Dermis microvascular lymphatic vessel endothelial cell (primary cell): ENCODE results near the gene ALDH1A1. TPM values are rescaled to one million over a fixed set of nuclear protein-coding genes. Genes with fewer than 3 reads are reported as not detected.

ENCODE experiments used
- DNase-seq, 2 donors: peaks; one replicate each; pipeline versions ENCODE4 v3.0.0 to v3.0.0-alpha.2; 2010; ENCODE audit warnings: low read depth in 2 of 2
- total RNA-seq: library from RNA; depleted of rRNA; stranded (reverse); fragments of >200 nt; gene quantifications from 2 replicates; pipeline ENCODE4 v1.2.1, GENCODE V29; 2014

ALDH1A1 gene
- total RNA-seq, 1 donor from 2014 or later, result 738 TPM

- no peak for DNase-seq
Measured at GRCh38 chr9:72979405-72980100, 26.7 kb upstream of the ALDH1A1 start.

DNA sequence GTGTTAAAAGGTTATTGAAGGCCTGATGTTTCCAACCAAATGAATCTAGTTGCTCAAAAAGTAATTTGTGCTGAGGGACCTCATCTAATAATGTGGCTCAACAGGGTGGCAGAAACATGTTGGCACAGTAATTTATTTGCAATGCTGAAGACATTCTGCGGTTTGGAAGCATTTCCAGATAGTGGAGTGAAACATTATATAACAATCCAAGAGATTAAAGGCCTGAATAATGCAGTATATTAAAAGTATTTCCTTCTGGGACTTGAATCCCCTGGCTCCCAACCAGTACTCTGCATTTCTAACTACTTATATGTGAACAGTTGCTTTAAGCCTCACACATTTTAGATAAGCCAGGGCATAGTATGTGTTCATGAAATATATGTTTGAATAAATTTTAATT, 25.9 kb upstream of the ALDH1A1 start:
- no peak for DNase-seq

- DNase-seq, result no peak
Measured at GRCh38 chr9:72977670-72978069, 24.8 kb upstream of the ALDH1A1 start.

GRCh38 chr9:72974501-72974900, 21.6 kb upstream of the ALDH1A1 start:
- no peak for DNase-seq

GRCh38 chr9:72972636-72973035, 19.8 kb upstream of the ALDH1A1 start:
- DNase-seq, result no peak

DNA sequence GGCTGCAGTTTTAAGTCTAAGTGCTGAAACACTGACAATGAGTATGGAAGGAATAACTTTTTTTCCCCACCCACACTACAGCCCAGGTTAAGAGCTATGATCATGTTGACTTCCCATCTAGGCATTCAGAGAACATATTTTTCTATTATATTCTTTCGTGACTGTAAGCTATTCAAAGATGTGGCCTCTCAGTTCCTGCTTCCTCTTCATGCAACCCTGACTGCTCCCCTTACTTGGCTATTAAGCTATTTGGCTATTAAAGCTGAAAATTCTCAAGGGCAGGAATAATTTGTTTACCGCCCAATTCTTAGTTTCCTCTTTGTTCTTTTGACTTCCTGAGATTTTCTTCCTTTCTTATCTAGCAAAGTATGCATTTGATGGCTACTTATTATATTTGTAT, 18.6 kb upstream of the ALDH1A1 start:
- peak in 1 of 2 donors; percentile 81 for DNase-seq

- no peak for DNase-seq
Measured at GRCh38 chr9:72960446-72960845, 7.6 kb upstream of the ALDH1A1 start.

- DNase-seq, result no peak
Measured at GRCh38 chr9:72958485-72959281, 5.8 kb upstream of the ALDH1A1 start.

DNA sequence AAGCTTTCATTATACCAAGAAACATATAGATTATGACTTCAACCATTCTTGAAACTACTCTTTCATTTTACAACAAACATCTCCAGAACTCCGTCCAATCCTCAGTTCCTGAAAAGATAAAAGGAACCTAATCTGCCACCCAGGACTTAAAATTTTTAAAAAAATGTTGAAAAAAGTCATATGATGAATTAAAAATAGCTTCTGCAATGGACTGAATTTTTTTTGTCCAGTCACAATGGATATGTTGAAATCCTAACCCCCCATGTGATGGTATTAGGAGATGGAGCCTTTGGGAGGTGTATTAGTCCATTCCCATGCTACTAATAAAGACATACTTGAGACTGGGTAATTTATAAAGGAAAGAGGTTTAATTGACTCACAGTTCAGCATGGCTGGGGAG, 2.7 kb upstream of the ALDH1A1 start:
- no peak for DNase-seq

DNA sequence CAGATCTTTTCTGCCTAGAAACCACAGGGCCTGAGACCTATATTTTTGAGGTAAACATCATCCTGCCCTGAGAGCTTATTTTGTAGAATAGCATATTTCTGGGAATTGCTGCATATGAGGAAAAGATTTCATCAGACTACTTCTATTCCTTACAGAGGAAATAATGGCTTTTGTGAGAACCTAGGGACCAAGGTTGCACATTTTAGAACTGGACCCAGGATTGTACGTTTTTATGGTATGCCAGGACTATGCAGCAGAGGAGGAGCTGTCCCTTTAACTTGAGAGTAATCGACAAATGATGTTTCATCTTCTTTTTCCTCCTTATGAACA, 2.2 kb upstream of the ALDH1A1 start:
- DNase-seq, result no peak

GRCh38 chr9:72954431-72955125, 1.7 kb upstream of the ALDH1A1 start:
- DNase-seq, result no peak

DNA sequence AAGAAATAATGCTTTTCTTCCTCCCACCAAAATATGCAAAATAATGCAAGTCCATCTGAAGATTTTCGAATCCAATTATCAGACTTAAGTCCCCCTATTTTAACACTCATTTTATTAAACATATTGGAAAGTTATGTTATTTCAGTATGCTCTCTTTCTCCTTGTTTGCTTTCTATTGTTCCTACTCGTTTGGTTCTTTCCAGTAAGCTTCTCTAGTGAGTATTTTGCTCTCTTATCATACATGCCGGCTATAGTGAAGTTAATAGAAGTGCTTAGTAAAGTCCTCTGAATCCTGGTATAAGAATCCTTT, 517 bp downstream of the ALDH1A1 start:
- no peak for DNase-seq

GRCh38 chr9:72951520-72952380, 1.1 kb downstream of the ALDH1A1 start:
- peak; percentile 19 to 28 for DNase-seq

DNA sequence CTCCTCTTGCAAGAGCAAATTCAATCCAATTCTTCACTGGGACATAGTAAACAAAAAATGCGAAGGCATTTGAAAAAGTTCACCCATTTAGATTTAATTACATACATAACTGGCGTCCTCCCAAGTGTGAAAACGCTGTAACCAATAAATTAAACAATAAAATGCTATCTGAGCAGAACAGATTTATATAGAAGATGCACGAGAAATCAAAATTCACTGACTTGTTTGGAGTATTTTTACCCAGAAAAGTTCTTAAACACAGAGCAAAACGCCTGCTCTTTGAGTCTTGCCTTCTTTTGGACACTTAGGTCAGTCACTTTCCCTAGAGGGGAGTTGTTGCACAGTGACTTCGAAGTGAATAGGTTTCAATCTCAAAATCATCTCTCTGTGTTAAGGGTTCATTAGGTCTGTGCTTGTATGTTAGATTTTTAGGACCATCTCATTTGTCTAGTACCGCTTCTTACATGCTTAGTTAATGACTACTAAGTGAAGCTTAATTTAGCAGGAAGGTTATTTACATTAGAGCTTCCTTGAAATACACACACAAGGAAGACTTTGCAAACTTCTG, 1.9 kb downstream of the ALDH1A1 start:
- no peak for DNase-seq

GRCh38 chr9:72949918-72950325, 2.9 kb downstream of the ALDH1A1 start:
- DNase-seq, result no peak

DNA sequence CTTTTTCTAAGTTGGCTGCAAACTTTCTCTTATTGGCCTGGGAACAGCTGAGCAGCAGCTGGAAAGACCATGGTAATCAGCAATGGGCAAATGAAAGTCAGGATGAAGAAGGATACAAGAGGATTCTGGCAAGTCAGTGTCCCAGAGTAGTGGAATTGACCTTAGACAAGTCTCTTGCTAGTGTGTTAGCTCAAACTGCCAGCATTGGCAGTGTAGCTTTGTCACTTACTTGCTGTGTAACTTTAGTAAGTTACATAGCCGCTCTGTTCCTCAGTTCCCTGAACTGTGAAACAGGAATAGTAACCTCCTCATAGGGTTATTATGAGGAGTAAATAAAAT, 3.6 kb downstream of the ALDH1A1 start:
- peak in 1 of 2 donors; percentile 34 for DNase-seq

- no peak for DNase-seq
Measured at GRCh38 chr9:72948575-72949243, 4.1 kb downstream of the ALDH1A1 start.

DNA sequence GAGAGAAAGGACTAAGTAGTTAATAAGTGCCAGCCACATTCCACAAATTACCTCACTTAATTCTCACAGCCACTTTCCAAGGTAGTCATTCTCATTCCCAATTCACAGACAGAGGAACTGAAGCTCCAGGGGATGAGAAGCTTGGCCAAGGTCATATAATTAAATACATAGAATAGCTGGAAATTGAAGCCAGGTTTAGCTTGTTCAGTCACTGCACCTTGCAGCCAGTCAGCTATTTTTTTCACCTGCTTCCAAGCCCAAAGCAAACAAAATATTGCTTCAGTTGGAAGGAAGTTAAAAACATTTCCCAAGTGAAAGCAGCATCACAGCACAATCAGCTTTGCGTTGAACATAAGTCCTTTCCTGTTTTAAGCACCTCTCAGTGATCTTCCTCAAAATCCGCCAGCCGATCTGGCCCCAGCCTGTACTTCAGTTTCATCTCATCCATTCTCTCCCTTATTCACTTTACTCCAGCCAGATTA, 4.8 kb downstream of the ALDH1A1 start:
- DNase-seq, result no peak

DNA sequence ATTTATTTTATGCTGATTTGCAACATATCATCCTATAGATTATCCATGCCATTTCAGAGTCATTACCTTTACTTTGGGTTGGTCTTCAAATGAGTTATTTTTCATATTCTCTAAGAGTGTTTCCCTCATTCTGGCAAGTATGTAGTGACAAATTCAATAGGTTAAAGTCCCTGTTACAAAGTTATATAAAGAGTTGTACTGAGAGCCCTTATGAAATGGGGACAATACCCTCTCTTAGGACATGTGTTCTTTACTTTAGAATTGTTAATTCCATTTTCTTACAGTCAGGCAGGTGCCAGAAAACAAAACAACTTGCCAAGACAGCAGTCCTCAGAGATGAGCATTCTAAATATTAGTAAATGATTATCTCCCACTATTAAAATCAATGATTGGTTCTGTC, 6.0 kb downstream of the ALDH1A1 start:
- DNase-seq, result no peak

GRCh38 chr9:72946318-72946717, 6.5 kb downstream of the ALDH1A1 start:
- DNase-seq, result no peak

DNA sequence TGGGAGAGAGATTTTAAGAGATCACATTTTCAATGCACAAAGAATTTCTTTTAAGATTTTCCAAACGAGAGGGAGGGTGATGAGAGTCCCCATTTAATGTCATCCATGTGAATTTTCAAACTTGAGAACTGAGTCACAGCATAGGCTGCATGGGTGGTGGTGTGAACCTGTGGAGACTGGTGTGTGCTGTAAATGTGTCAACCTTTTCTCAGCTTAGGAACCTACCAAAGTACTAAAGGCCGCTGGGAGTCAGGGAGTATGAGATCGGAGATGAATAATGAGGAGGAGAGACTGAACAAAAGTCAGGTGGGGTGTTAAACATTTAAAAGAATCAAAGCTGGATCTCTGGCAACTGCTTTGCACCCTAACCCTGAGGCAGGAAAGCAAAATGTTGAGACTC, 7.5 kb downstream of the ALDH1A1 start:
- no peak for DNase-seq
